HL-60 (cell line): ENCODE results near the gene RHBG.
A peak's percentile ranks its signal among the peaks of the same experiment; 100 is the strongest.

Experiments
- CTCF ChIP-seq: IDR thresholded peaks from one replicate; pipeline ENCODE4 v1.5.1; 2011; ENCODE audit warnings: low read length, control low read depth, inconsistent platforms; ENCODE audit not compliant: insufficient read depth
- POLR2AphosphoS5 ChIP-seq: IDR thresholded peaks from 2 replicates; pipeline ENCODE4 v1.6.1; 2012; ENCODE audit warnings: low read depth
- SPI1 ChIP-seq: IDR thresholded peaks from 2 replicates; pipeline ENCODE4 v1.6.1; 2012; ENCODE audit warnings: low read depth, mild to moderate bottlenecking, borderline replicate concordance
- TF ChIP-seq, protein P1 (sequence below): IDR thresholded peaks from 2 replicates; pipeline ENCODE4 v1.6.1; 2012; ENCODE audit warnings: low read depth; ENCODE audit not compliant: insufficient replicate concordance

- no peak for TF ChIP-seq CTCF
- TF ChIP-seq POLR2AphosphoS5: no peak
- TF ChIP-seq, protein P1, sequence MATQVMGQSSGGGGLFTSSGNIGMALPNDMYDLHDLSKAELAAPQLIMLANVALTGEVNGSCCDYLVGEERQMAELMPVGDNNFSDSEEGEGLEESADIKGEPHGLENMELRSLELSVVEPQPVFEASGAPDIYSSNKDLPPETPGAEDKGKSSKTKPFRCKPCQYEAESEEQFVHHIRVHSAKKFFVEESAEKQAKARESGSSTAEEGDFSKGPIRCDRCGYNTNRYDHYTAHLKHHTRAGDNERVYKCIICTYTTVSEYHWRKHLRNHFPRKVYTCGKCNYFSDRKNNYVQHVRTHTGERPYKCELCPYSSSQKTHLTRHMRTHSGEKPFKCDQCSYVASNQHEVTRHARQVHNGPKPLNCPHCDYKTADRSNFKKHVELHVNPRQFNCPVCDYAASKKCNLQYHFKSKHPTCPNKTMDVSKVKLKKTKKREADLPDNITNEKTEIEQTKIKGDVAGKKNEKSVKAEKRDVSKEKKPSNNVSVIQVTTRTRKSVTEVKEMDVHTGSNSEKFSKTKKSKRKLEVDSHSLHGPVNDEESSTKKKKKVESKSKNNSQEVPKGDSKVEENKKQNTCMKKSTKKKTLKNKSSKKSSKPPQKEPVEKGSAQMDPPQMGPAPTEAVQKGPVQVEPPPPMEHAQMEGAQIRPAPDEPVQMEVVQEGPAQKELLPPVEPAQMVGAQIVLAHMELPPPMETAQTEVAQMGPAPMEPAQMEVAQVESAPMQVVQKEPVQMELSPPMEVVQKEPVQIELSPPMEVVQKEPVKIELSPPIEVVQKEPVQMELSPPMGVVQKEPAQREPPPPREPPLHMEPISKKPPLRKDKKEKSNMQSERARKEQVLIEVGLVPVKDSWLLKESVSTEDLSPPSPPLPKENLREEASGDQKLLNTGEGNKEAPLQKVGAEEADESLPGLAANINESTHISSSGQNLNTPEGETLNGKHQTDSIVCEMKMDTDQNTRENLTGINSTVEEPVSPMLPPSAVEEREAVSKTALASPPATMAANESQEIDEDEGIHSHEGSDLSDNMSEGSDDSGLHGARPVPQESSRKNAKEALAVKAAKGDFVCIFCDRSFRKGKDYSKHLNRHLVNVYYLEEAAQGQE: no peak
- TF ChIP-seq SPI1: peak; percentile 20; the same call in 1 of the 2 replicates
Measured at GRCh38 chr1:156390469-156391365, 21.7 kb downstream of the RHBG start.
